Measurements from ENCODE around the gene SORBS2. TPM values are rescaled to one million over a fixed set of nuclear protein-coding genes. Genes with fewer than 3 reads are reported as not detected.

Gene SORBS2
- total and polyA plus RNA-seq, 2 donors (not counting 1 experiment from before 2014, with no cell fraction given), result 0.33 to 3.0 TPM

DNA sequence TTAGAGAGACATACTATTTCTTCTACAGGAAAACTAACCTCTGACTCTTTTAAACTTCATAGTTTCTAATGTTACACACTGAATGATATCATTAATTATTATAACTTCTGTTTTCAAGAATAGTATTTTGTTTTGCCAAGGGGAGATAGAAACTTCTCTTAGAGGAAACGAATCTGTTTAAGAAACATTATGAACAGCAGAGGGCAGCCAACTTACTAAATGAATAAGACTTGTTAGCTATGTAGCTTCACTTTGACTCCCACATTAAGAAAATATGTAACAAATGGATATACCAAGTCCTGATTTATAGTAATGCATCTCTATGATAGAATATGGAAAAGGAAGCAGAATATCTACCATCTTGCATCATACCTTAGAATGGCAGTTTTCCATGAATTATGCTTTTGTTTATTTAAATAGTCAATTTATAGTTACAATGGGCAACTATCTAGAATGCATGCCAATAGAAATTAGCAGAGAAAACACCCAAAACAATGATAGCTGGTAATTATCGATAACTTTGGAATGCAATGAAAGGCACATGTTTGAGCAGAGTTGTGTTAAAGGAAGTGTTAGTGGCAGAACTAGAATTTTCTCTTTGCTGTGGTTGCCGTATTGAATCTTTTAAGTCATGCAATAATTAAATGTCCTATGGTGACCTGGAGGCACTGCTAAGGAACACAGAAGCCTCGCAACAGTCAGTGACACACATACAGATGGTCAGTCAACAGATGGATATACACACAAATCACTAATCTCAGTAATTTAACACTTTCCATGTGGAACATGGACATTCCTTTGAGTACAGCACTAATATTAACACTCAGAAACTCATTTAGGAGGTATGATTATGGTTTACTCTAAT is 171.0 kb downstream of the SORBS2 start:
- Histone ChIP-seq H3K79me2 (ENCODE audit: control insufficient read depth, insufficient read depth, low read length) (no peaks in the 10 kb centered on the region), H3K27me3 (ENCODE audit: control insufficient read depth, insufficient read depth, low read length) (no peaks in the 10 kb centered on the region), H3K27ac (ENCODE audit: insufficient read depth, low read length) (no peak overlapping the region), H3K4me2 (ENCODE audit: extremely low read depth, insufficient read depth, low read length) (no peak overlapping the region), H3K4me1 (ENCODE audit: control insufficient read depth, extremely low read depth, insufficient read depth, low read length) (no peaks in the 10 kb centered on the region), H3K36me3 (ENCODE audit: control insufficient read depth, insufficient read depth, low read length) (no peaks in the 10 kb centered on the region), H3K4me3 (replicated peaks in 1 of 4; ENCODE audit: control extremely low read depth in 1 of 4, insufficient read depth in 1 of 4, low read depth in 3 of 4, low read length in 4 of 4) (no peak overlapping the region), H4K20me1 (ENCODE audit: control insufficient read depth, extremely low read depth, insufficient read depth, low read length) (no peaks in the 10 kb centered on the region), H2AFZ (ENCODE audit: low read length) (no peak overlapping the region), H3K9ac (ENCODE audit: insufficient read depth, low read length) (no peak overlapping the region), H3K9me3 (ENCODE audit: control insufficient read depth, insufficient read depth, low read depth, low read length) (no peaks in the 10 kb centered on the region)
- TF ChIP-seq CTCF (conservative IDR thresholded peaks at IDR 0.05 in 1 of 2, IDR thresholded peaks at IDR 0.05 in 1 of 2; ENCODE audit: low read depth in 1 of 2, low read length in 2 of 2), result peak; percentile 14 to 47
- no peak for TF ChIP-seq EZH2 (IDR thresholded peaks at IDR 0.05; ENCODE audit: low read length, missing control alignments)
- peak; percentile 77 to 88 for DNase-seq (ENCODE audit: low read depth in 2 of 2)

- no peak overlapping the region for H3K27ac ChIP-seq (ENCODE audit: insufficient read depth, low read length)
- no peaks in the 10 kb centered on the region for H3K27me3 ChIP-seq (ENCODE audit: control insufficient read depth, insufficient read depth, low read length)
- H3K9ac ChIP-seq (ENCODE audit: insufficient read depth, low read length), result no peak overlapping the region
- no peaks in the 10 kb centered on the region for H3K36me3 ChIP-seq (ENCODE audit: control insufficient read depth, insufficient read depth, low read length)
- no peak for DNase-seq (ENCODE audit: low read depth in 2 of 2)
- H3K4me3 ChIP-seq (replicated peaks in 1 of 4; ENCODE audit: control extremely low read depth in 1 of 4, insufficient read depth in 1 of 4, low read depth in 3 of 4, low read length in 4 of 4), result peak overlapping the region in 2 of 4 experiments; percentile 25 to 29
- no peaks in the 10 kb centered on the region for H3K79me2 ChIP-seq (ENCODE audit: control insufficient read depth, insufficient read depth, low read length)
- no peak overlapping the region for H3K4me2 ChIP-seq (ENCODE audit: extremely low read depth, insufficient read depth, low read length)
- no peaks in the 10 kb centered on the region for H4K20me1 ChIP-seq (ENCODE audit: control insufficient read depth, extremely low read depth, insufficient read depth, low read length)
- H3K9me3 ChIP-seq (ENCODE audit: control insufficient read depth, insufficient read depth, low read depth, low read length), result no peaks in the 10 kb centered on the region
- H2AFZ ChIP-seq (ENCODE audit: low read length), result no peak overlapping the region
- TF ChIP-seq CTCF (conservative IDR thresholded peaks at IDR 0.05 in 1 of 2, IDR thresholded peaks at IDR 0.05 in 1 of 2; ENCODE audit: low read depth in 1 of 2, low read length in 2 of 2), result no peak
- TF ChIP-seq EZH2 (IDR thresholded peaks at IDR 0.05; ENCODE audit: low read length, missing control alignments), result no peak
- no peaks in the 10 kb centered on the region for H3K4me1 ChIP-seq (ENCODE audit: control insufficient read depth, extremely low read depth, insufficient read depth, low read length)
Observed at GRCh38 chr4:185638548-185639301, 173.3 kb downstream of the SORBS2 start.

GRCh38 chr4:185638093-185638492 is 173.9 kb downstream of the SORBS2 start:
- TF ChIP-seq CTCF (conservative IDR thresholded peaks at IDR 0.05 in 1 of 2, IDR thresholded peaks at IDR 0.05 in 1 of 2; ENCODE audit: low read depth in 1 of 2, low read length in 2 of 2), result no peak
- no peak for TF ChIP-seq EZH2 (IDR thresholded peaks at IDR 0.05; ENCODE audit: low read length, missing control alignments)
- Histone ChIP-seq H2AFZ (ENCODE audit: low read length) (no peak overlapping the region), H3K4me3 (replicated peaks in 1 of 4; ENCODE audit: control extremely low read depth in 1 of 4, insufficient read depth in 1 of 4, low read depth in 3 of 4, low read length in 4 of 4) (no peak overlapping the region), H3K79me2 (ENCODE audit: control insufficient read depth, insufficient read depth, low read length) (no peaks in the 10 kb centered on the region), H3K36me3 (ENCODE audit: control insufficient read depth, insufficient read depth, low read length) (no peaks in the 10 kb centered on the region), H3K27me3 (ENCODE audit: control insufficient read depth, insufficient read depth, low read length) (no peaks in the 10 kb centered on the region), H3K4me1 (ENCODE audit: control insufficient read depth, extremely low read depth, insufficient read depth, low read length) (no peaks in the 10 kb centered on the region), H4K20me1 (ENCODE audit: control insufficient read depth, extremely low read depth, insufficient read depth, low read length) (no peaks in the 10 kb centered on the region), H3K4me2 (ENCODE audit: extremely low read depth, insufficient read depth, low read length) (no peak overlapping the region), H3K9ac (ENCODE audit: insufficient read depth, low read length) (no peak overlapping the region), H3K9me3 (ENCODE audit: control insufficient read depth, insufficient read depth, low read depth, low read length) (no peaks in the 10 kb centered on the region), H3K27ac (ENCODE audit: insufficient read depth, low read length) (no peak overlapping the region)
- no peak for DNase-seq (ENCODE audit: low read depth in 2 of 2)

Data from fibroblast of lung (primary cell).